ENCODE measurements around the gene GRM7.

The GRM7 gene

DNA sequence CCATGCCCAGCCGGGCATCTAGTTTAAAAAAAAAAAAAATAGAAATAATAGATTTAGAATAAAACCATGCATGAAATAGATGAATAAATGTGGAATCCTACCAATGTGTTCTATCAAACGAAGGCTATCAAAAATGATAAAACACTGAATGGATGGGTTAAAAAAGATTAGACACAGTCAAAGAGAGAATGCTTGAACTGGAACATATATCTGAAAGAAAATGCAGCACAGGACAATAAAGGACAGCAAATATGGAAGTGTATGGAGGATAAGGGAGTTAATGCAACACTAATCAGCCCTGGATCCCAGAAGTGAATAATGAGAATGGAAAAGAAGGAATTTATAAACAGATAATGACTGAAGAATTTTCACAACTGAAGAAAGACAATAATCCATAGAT is 571.7 kb downstream of the GRM7 start:
- H3K9me3 ChIP-seq (ENCODE audit: low read length) = no peaks in the 10 kb centered on the region
- no peaks in the 10 kb centered on the region for H3K27me3 ChIP-seq (ENCODE audit: insufficient read depth, low read length)
- H2AFZ ChIP-seq (ENCODE audit: low read depth, low read length) = no peak overlapping the region
- H3K4me1 ChIP-seq (ENCODE audit: insufficient read depth, low read length) = no peaks in the 10 kb centered on the region
- no peak overlapping the region for H3K4me3 ChIP-seq (ENCODE audit: low read length)
- H3K36me3 ChIP-seq (ENCODE audit: insufficient read depth, low read length) = no peaks in the 10 kb centered on the region

DNA sequence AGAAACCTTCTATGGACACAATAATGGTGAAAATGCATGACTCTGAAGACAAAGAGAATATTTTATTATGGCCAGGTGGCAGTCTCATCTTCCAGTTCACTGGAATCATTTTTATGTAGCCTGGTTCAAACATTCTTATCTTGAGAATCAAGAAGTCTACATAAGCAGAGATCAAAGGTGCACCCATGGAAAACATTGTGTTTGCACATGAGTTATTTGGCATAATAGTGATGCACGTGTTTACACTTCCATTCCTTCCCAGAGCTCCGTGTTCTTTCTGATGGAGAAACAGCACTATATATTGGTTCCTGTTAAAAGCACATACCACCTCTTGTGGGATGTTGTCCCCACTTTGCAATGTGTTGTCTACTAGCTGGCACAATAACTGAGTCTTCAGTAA is 572.2 kb downstream of the GRM7 start:
- Histone ChIP-seq H3K36me3 (ENCODE audit: insufficient read depth, low read length) (no peaks in the 10 kb centered on the region), H3K4me3 (ENCODE audit: low read length) (no peak overlapping the region), H3K4me1 (ENCODE audit: insufficient read depth, low read length) (no peaks in the 10 kb centered on the region), H2AFZ (ENCODE audit: low read depth, low read length) (no peak overlapping the region), H3K9me3 (ENCODE audit: low read length) (no peaks in the 10 kb centered on the region), H3K27me3 (ENCODE audit: insufficient read depth, low read length) (no peaks in the 10 kb centered on the region)

DNA sequence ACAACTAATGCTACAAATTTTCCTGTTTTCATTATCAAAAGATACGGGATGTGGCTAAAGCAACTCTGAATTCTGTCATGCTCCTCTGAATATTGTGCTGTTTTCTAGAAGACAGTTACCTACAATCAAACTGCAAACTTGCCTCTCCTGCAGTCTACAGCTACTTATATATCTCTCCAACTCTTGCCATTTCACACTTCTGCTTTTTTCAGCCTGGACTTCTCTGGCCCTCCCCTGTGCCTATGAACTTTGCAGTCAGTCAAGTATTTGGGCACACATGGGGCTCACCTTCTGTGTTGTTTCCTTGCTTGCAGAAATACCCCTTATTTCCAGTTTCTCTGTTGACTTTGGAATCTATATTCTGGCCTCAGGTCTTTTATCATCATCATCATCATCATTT is 575.6 kb downstream of the GRM7 start:
- no peaks in the 10 kb centered on the region for H3K36me3 ChIP-seq (ENCODE audit: insufficient read depth, low read length)
- no peak overlapping the region for H3K4me3 ChIP-seq (ENCODE audit: low read length)
- no peaks in the 10 kb centered on the region for H3K27me3 ChIP-seq (ENCODE audit: insufficient read depth, low read length)
- H3K4me1 ChIP-seq (ENCODE audit: insufficient read depth, low read length) = no peaks in the 10 kb centered on the region
- H2AFZ ChIP-seq (ENCODE audit: low read depth, low read length) = no peak overlapping the region
- no peaks in the 10 kb centered on the region for H3K9me3 ChIP-seq (ENCODE audit: low read length)

DNA sequence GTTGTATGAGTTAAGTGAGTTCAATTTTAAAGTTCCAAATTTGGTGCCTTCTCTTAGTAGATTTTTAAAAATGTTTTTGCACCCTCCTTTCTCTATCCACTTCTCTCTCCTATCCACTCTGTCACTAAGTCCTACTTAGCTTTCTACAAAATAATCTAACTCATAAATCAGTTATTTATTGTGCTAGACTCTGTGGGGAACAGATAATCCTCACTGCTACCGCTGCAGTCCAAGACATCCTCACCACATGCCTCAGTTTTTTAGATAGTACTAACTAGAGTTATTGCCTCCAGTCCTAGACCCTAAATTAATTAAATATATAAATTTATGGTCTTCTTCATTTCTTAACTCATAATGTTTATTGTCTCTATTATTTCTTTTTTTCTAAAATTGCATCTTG is 576.3 kb downstream of the GRM7 start:
- Histone ChIP-seq H3K9me3 (ENCODE audit: low read length) (no peaks in the 10 kb centered on the region), H3K36me3 (ENCODE audit: insufficient read depth, low read length) (no peaks in the 10 kb centered on the region), H3K4me3 (ENCODE audit: low read length) (no peak overlapping the region), H3K4me1 (ENCODE audit: insufficient read depth, low read length) (no peaks in the 10 kb centered on the region), H2AFZ (ENCODE audit: low read depth, low read length) (no peak overlapping the region), H3K27me3 (ENCODE audit: insufficient read depth, low read length) (no peaks in the 10 kb centered on the region)

DNA sequence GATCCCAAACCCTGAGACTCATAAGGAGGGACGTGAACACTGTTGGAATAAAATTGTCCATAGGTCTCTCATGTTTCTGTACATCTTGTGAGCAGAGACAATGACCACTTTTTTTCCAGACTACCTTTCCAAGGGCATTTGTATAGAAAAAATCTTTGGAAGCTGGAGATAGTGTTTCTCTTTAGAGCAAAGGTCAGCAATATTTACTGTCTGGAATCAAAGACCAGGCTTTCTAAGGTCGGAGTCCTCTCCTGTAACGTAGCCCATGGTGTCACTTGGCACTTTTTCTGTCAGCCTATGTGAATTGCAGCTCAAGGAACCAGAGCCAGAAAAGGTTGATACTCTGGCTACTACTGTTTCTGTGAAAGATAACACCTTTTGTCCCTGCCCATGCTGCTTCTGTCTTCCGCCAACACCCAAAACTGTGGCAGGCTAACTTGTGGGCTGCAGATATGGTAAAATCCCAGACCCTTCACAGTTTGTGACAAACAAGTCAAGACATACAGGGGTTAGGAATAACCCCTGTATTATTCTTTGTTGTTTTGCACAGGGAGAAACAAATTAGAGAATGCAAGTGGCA is 578.3 kb downstream of the GRM7 start:
- no peak overlapping the region for H2AFZ ChIP-seq (ENCODE audit: low read depth, low read length)
- no peaks in the 10 kb centered on the region for H3K4me1 ChIP-seq (ENCODE audit: insufficient read depth, low read length)
- H3K36me3 ChIP-seq (ENCODE audit: insufficient read depth, low read length) = no peaks in the 10 kb centered on the region
- no peaks in the 10 kb centered on the region for H3K9me3 ChIP-seq (ENCODE audit: low read length)
- no peaks in the 10 kb centered on the region for H3K27me3 ChIP-seq (ENCODE audit: insufficient read depth, low read length)
- H3K4me3 ChIP-seq (ENCODE audit: low read length) = no peak overlapping the region

DNA sequence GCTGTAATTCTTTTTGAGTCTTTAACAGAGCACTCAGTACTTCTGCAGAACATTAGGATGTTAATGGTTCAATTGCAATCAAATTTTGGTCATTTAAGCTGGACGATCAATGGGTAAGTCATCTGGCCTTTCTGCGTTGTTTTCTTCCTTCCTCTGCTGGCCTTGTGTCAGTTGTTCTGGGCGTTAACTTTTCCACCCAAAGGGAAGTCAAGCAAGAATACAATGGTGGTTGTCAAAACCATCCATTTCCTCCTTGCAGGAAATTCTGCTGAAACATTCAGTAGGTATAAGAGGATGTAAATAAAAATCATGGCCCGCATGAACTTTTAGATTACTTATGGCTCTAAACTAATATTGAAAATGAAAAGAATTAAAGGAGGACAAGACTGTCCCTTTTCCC is 584.0 kb downstream of the GRM7 start:
- Histone ChIP-seq H3K4me3 (ENCODE audit: low read length) (no peak overlapping the region), H2AFZ (ENCODE audit: low read depth, low read length) (no peak overlapping the region), H3K4me1 (ENCODE audit: insufficient read depth, low read length) (no peaks in the 10 kb centered on the region), H3K36me3 (ENCODE audit: insufficient read depth, low read length) (no peaks in the 10 kb centered on the region), H3K9me3 (ENCODE audit: low read length) (no peaks in the 10 kb centered on the region), H3K27me3 (ENCODE audit: insufficient read depth, low read length) (no peaks in the 10 kb centered on the region)

DNA sequence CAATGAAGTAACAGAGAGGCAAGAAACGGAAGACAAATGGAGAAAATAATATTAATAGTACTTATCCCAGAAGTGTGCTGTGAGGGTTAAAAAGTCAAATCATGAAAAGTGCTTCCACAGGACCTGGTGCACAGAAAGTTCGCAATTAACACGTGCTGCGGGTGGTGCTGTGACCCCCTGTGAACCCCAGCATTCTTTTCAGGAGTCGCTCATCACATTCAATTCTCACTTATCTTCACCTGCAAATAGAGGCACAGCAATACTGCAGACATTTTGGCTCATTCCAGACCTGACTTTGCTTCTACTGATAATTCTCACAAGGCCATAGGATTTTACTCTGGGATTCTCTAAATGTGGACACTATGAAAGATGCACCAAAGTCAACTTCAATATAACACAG is 584.4 kb downstream of the GRM7 start:
- Histone ChIP-seq H3K4me3 (ENCODE audit: low read length) (no peak overlapping the region), H3K27me3 (ENCODE audit: insufficient read depth, low read length) (no peaks in the 10 kb centered on the region), H3K36me3 (ENCODE audit: insufficient read depth, low read length) (no peaks in the 10 kb centered on the region), H2AFZ (ENCODE audit: low read depth, low read length) (no peak overlapping the region), H3K9me3 (ENCODE audit: low read length) (no peaks in the 10 kb centered on the region), H3K4me1 (ENCODE audit: insufficient read depth, low read length) (no peaks in the 10 kb centered on the region)

DNA sequence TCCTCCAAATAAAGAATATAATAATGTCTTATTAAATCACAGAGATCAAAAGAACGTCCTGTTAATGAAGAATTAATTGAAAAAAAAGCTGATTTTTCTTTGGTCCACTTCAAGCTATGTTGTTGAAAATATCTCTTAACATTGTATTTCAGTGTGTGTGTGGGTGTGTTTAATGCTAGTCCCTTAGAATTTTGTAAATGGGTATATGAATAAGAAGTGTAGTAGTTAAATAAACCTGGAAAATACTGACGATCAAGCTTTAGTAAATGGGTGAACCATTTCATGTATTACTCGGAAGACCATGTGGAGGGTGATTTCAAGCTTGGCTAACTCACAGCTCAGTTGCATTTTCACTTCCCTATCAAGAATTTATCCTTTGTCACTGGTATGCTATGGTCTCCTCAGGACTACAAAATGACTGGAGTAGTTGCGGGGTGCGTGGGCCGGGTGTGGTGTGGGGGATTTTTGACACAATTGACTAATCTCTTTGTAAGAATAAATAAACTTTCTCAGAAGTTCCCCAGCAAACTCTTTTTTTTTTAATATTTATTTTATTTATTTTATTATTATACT is 586.4 kb downstream of the GRM7 start:
- H3K9me3 ChIP-seq (ENCODE audit: low read length) = no peaks in the 10 kb centered on the region
- no peak overlapping the region for H2AFZ ChIP-seq (ENCODE audit: low read depth, low read length)
- H3K36me3 ChIP-seq (ENCODE audit: insufficient read depth, low read length) = no peaks in the 10 kb centered on the region
- no peak overlapping the region for H3K4me3 ChIP-seq (ENCODE audit: low read length)
- no peaks in the 10 kb centered on the region for H3K4me1 ChIP-seq (ENCODE audit: insufficient read depth, low read length)
- no peaks in the 10 kb centered on the region for H3K27me3 ChIP-seq (ENCODE audit: insufficient read depth, low read length)

DNA sequence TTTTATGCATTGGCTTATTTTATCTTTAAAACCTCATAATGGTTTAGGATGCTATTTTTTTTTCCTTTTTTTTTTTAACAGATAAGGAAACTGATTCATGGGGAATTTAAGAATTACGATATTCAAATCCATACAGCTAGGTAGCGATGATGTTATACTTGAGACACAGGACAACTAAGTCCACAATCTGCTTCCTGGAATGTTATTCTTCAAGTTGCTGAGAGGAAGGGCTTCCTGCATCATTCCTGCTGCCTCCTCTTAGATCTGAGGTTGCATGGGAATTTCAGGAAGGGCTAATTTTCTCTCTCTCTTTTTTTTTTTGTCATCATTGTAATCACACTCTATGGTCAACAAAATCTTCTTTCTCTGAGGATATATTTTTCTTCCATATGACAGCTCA is 595.5 kb downstream of the GRM7 start:
- no peaks in the 10 kb centered on the region for H3K27me3 ChIP-seq (ENCODE audit: insufficient read depth, low read length)
- no peaks in the 10 kb centered on the region for H3K9me3 ChIP-seq (ENCODE audit: low read length)
- no peak overlapping the region for H2AFZ ChIP-seq (ENCODE audit: low read depth, low read length)
- H3K4me1 ChIP-seq (ENCODE audit: insufficient read depth, low read length) = no peaks in the 10 kb centered on the region
- no peak overlapping the region for H3K4me3 ChIP-seq (ENCODE audit: low read length)
- H3K36me3 ChIP-seq (ENCODE audit: insufficient read depth, low read length) = no peaks in the 10 kb centered on the region

DNA sequence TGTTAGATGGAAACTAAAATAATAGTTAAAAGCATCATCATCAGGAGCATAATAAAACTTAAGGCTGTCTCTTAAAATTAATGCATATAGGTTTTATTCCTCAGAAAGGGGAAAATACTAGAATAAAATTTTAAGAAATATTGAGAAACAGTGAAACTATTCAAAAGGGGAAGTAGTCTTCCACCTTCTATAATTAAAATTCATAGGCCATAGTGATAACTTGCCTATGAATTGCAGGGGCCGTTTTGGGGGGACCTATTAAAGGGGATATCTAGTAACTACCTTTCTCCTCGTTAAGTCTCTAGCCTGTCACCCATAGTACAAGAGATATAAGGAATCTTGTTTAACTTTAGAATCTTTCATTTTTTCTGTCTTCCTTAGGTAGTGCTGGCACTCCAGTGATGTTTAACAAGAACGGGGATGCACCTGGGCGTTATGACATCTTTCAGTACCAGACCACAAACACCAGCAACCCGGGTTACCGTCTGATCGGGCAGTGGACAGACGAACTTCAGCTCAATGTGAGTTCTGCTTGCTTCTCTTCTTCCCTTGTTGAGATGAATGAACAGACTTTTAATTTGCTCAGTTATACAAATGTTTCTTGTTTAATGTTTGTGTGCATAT is 600.4 kb downstream of the GRM7 start:
- no peaks in the 10 kb centered on the region for H3K4me1 ChIP-seq (ENCODE audit: insufficient read depth, low read length)
- H2AFZ ChIP-seq (ENCODE audit: low read depth, low read length) = no peak overlapping the region
- no peak overlapping the region for H3K4me3 ChIP-seq (ENCODE audit: low read length)
- H3K36me3 ChIP-seq (ENCODE audit: insufficient read depth, low read length) = no peaks in the 10 kb centered on the region
- H3K9me3 ChIP-seq (ENCODE audit: low read length) = no peaks in the 10 kb centered on the region
- H3K27me3 ChIP-seq (ENCODE audit: insufficient read depth, low read length) = no peaks in the 10 kb centered on the region

DNA sequence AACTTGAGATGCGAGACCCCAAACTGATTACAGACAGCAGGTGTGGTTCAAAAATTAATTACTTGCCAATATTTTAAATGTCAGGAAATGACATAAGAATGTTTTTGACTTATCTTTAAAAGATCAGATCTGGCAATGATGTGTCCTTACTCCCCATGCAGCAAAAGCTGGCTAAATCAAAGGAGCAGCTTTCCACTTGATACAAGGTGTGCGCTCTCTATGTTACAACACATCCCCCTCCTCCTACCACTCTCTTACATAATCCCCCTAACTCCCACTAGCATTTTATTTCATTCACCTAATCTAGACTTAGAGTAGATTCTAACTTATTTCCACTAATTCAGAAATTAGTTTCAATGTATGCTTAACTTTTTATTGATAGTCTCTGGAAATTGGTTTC is 609.0 kb downstream of the GRM7 start:
- H3K4me3 ChIP-seq (ENCODE audit: low read length) = no peak overlapping the region
- no peak overlapping the region for H2AFZ ChIP-seq (ENCODE audit: low read depth, low read length)
- no peaks in the 10 kb centered on the region for H3K36me3 ChIP-seq (ENCODE audit: insufficient read depth, low read length)
- no peaks in the 10 kb centered on the region for H3K27me3 ChIP-seq (ENCODE audit: insufficient read depth, low read length)
- no peaks in the 10 kb centered on the region for H3K4me1 ChIP-seq (ENCODE audit: insufficient read depth, low read length)
- no peaks in the 10 kb centered on the region for H3K9me3 ChIP-seq (ENCODE audit: low read length)

DNA sequence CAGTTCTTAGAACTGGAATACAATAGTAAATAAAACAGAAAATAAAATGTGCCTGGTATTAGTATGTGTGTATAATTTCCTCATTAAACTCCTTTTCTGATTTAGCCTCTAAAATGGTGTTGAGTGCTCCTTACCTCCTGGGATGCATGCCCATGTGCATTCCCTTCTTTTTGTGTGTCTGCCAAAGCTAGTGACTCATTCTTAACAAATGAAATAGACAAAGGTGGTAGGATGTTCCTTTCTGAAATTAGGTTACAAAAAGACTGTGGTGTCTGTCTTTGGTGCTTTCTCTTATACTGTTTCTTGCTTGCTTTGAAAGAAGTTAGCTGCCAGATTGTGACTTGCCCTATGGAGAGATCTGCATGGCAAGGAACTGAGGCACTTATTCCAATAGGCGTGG is 623.7 kb downstream of the GRM7 start:
- no peaks in the 10 kb centered on the region for H3K4me1 ChIP-seq (ENCODE audit: insufficient read depth, low read length)
- H2AFZ ChIP-seq (ENCODE audit: low read depth, low read length) = no peak overlapping the region
- no peaks in the 10 kb centered on the region for H3K9me3 ChIP-seq (ENCODE audit: low read length)
- no peak overlapping the region for H3K4me3 ChIP-seq (ENCODE audit: low read length)
- H3K36me3 ChIP-seq (ENCODE audit: insufficient read depth, low read length) = no peaks in the 10 kb centered on the region
- H3K27me3 ChIP-seq (ENCODE audit: insufficient read depth, low read length) = no peaks in the 10 kb centered on the region

DNA sequence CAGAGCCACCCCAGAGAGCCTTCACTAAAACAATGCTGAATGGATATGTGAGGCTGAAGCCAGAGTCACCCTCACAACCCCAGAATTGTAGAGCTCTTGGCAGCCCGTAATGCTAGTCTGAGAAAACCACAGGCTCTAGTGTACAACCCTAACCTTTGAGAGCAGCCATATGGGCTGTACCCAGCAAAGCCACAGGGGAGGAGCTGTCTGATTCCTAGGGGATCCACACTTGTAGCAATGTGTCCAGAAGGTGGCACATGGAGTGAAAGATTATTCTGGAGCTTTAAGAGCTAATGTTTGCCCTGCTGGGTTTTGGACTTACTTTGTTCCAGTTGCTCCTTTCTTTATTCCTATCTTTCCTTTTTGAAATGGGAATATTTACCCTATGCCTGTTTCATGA is 626.8 kb downstream of the GRM7 start:
- Histone ChIP-seq H3K4me3 (ENCODE audit: low read length) (no peak overlapping the region), H3K36me3 (ENCODE audit: insufficient read depth, low read length) (no peaks in the 10 kb centered on the region), H2AFZ (ENCODE audit: low read depth, low read length) (no peak overlapping the region), H3K27me3 (ENCODE audit: insufficient read depth, low read length) (no peaks in the 10 kb centered on the region), H3K9me3 (ENCODE audit: low read length) (no peaks in the 10 kb centered on the region), H3K4me1 (ENCODE audit: insufficient read depth, low read length) (no peaks in the 10 kb centered on the region)

DNA sequence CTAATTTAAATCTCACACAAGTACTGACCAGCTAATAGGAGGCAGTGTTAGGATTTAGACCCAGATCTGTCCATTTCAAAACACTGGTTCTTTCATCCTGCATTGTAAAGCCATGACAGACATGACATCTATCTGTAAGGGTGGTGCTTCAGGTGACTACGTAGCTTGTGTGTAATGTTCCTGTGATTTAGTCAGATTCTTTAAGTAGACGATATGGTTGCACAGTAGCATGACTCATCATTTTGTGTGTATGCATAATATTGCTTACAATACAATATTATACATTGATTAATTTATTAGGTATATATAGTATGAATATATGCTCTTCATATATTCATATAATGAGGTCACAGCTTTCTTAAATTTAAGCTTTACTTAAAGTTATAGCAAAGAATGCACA is 628.5 kb downstream of the GRM7 start:
- H2AFZ ChIP-seq (ENCODE audit: low read depth, low read length) = no peak overlapping the region
- no peak overlapping the region for H3K4me3 ChIP-seq (ENCODE audit: low read length)
- no peaks in the 10 kb centered on the region for H3K36me3 ChIP-seq (ENCODE audit: insufficient read depth, low read length)
- H3K27me3 ChIP-seq (ENCODE audit: insufficient read depth, low read length) = no peaks in the 10 kb centered on the region
- H3K9me3 ChIP-seq (ENCODE audit: low read length) = no peaks in the 10 kb centered on the region
- no peaks in the 10 kb centered on the region for H3K4me1 ChIP-seq (ENCODE audit: insufficient read depth, low read length)
